Astrocyte of the hippocampus (primary cell): Measurements from ENCODE around the gene LMAN2.

Source experiments
- DNase-seq: peaks from one replicate; pipeline ENCODE4 v3.0.0; 2011; ENCODE audit warnings: low read depth, low spot score

LMAN2 gene

DNA sequence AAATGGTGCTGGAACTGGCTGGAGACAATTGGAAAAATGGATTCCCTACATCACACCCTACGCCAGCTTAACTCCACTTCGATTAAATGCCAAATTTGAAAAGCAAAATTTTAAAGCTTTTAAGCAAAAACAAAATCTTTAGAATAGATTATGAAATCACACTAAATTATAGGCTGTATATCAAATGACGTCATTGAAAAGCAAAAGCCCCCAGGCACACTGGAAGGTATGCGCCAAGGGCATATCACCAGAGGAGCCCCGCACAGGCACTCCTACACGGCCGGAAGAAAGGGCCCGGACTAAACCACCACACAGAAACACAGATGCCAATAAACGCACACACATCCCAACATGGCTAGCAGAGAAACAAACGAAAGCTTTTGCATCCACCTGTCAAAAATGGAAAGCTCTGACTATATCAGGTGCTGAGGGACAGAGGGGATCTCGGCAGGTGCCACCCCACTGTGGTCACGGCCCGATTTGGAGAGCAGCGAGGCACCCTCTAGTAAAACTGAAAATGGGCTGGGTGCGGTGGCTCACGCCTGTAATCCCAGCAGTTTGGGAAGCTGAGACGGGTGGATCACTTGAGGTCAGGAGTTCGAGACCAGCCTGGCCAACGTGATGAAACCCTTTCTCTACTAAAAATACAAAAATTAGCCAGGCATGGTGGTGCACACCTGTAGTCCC lies 22.8 kb downstream of the LMAN2 start:
- no peak for DNase-seq

DNA sequence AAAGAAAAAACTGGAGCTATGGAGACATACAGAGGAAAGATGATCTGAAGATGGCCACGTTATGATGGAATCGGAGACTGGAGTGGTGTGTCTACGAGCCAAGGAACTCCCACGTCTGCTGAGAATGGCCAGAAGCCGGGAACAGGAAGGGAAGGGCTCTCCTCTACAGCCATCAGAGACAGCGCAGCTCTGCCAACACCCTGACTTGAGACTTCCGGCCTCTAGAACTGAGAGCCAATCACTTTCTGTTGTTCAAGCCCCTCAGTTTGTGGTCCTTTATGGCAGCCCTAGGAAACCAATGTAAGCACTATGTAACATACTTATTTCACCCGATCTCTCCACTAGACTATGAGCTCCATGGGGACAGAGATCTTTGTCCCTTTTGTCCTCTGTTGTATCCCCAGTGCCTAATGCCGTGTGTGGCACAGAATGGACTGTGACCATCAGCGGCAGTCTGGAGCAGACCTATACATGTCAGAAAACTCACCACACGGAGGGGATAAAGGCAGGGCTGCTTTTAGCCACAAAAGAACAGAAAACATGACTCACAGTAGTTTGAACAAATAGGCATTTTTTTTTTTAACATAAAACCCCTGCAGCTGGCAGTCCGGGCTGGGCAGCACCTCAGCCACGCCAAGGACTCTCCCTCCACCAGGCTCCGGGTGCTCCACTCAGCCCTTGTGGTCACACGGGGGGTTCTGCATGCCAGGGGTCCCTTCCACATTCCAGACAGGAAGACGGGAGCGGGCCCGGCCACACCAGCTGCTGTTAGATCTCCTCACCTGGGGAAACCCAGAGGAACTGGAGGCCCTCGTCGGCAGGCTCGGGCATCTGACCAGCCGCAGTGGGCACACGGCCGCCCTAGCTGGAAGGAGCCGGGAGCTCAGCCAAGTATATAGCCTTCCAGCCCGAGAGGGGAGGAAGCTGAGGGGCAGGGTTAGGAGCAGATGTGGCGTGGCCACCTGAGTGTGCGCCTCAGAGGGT lies 23.6 kb downstream of the LMAN2 start:
- peak; percentile 90 for DNase-seq

DNA sequence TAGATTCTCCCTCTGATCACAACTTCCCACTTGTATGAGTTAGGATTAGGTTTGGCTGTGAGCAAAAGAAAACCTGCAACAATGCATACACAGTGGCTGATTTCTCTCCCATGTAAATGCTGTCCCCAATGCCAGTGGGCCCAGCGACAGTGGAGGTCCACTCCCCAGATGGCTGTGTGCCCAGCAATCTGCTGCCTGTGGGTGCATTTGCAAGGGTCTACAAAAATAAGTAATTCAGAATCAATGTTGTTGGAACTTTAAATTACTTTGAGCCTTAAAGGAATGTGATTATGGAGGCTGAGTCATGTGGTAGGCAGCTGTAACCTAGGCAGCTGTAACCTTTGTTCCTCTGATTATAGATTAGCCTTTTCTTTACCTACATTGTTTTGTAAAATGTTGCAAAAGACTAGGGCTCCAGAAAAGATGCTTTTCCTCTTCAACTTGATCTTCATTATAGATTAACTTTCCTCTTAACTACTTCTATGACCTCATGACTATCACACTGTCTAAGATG lies 25.5 kb downstream of the LMAN2 start:
- peak; percentile 46 for DNase-seq

DNA sequence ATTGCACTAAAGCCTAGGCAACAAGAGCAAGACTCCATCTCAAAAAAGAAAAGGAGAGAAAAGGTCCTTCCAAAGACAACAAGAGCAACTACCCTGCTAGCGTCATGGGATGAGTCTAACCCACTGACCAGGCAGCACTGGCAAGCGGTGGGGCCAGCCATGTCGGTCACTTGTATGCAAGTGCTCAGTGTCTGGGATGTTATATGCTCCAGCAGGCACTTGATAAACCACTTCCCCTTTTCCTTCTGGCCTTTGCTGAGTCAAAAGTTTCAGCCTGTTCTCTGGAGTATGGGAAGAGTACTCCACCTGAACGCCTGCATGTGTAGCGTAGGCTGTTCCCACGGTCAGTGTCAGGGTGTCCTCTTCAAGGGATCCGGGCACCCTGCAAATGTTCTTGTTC lies 30.6 kb downstream of the LMAN2 start:
- no peak for DNase-seq

DNA sequence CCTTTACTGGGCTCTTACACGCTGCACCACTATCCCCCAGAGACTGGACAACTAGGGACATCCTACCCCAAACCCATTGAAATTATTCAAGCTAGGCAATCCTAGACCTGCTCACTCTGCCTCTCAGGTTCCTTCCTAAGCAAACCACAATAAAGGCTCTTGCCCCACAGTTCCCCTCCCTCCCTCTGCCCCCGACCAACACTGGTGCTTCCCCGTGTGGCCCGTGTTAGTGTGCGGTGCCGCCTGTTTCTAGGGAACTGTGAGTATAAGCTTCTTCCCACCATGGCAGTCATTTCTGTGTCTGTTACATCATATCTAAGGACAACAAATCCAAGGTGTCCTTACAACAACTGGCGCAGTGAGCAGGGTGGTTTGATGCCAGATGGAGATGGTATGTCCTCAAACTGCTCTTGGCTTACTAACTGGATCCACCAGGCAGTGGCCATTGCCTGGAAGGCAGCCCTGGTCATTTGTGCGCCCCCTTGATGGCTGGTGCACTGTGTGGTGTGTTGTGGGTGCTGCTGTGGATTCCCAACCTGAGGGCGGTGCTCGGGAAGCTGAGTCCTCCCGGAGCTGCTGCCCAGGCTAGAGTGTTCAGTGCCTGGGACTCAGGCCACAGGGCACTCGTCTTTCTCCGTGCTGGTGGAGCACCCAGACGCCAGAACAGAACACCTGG lies 31.4 kb downstream of the LMAN2 start:
- no peak for DNase-seq

DNA sequence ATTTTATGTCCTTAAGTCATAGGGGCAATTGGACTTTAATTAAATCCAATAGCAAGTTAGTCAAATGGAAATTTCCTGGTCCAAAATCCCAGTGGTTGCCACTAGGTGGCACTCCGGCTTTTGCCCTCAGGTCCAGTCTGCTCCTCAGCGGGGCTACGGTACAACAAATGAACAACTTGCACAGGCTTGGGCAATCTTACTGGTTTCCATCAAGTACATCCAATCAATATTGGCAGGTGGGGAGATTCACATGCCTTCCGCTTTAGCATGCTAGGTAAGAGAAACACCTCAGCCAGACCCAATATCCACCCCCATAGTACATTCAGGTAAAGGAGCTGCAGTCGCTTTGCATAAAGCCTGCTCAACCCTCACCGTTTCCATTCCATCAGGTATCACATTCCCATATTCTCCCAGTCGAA lies 33.5 kb downstream of the LMAN2 start:
- peak; percentile 87 for DNase-seq

DNA sequence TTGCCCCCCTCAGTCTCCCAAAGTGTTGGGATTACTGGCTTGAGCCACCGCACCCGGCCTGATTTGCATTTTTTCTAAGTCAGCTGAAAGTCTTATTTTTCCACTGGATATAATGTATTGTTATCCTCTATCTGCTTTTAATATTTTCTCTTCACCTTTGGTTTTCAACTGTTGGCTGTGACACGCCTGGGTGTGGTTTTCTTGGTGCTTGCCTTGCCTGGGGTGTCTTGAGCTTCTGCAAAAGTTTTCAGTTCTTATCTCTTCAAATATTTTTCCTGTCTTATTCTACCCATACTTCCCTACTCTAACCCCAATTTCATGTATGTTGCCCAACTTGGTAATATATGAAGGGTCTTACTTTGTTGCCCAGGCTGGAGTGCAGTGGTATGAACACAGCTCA lies 35.5 kb downstream of the LMAN2 start:
- DNase-seq: no peak

DNA sequence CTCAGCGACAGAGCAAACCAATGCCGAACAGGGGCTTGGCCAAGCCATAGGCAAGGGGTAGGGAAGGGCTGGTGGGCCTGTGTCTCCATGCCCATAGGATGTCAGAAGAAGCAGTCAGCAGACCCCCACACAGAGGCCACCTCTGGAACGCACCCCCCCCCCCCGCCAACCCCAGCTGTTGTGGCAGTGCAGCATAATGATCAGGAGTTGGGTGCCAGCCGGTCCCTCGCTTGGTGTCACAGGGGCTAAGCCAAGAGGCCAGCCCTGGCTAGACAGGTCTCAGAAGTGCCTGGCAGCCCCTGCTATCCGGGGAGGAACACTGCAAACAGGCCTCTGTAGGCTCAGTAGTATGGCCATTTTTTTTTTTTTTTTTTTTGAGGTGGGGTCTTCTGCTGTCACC lies 36.1 kb downstream of the LMAN2 start:
- DNase-seq: no peak

DNA sequence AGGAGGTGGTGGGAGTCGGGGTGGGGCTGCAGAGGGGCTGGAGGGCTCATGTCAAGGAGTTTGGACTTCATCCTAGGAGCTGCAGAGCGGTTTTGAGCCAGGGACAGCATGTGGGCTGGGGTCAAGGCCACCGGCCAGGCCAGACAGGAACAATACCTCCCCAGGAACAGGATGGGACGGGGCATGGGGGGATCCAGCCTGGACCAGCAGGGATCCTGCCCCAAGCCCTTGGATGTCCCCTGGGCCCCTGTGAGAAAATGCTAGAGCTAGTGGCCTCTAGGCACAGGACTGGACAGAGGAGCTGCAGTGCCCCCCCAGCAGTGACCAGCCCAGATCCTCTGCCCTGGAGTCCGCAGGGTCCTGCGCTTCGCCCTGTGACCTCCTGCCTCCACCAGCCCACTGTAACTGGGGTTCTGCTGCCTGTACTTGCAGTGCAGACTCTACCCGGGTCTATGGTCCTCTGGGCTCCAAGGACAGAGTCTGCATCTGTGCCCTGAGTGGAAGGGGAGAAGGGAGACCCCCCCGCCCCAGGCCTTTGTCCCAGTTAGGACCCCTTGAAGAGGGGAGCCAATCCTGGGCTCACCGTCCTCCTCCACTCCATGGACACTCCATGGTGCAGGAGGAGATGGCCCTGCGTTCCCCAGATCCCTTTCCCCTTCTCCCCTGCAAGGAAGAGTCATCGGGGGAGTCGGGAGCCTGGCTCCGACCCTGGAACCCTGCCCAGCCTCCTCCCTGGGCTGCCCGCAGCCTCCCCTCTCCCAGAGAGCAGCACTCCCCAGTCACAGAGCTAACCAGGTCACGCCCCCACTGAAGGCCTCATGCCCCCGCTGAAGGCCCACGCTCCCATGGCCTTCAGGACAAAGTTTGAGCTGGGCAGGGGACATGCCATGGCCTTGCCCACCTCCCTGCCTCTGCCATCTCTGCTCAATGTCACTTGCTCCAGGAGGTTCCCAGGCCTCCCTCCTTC lies 36.8 kb downstream of the LMAN2 start:
- DNase-seq: no peak

DNA sequence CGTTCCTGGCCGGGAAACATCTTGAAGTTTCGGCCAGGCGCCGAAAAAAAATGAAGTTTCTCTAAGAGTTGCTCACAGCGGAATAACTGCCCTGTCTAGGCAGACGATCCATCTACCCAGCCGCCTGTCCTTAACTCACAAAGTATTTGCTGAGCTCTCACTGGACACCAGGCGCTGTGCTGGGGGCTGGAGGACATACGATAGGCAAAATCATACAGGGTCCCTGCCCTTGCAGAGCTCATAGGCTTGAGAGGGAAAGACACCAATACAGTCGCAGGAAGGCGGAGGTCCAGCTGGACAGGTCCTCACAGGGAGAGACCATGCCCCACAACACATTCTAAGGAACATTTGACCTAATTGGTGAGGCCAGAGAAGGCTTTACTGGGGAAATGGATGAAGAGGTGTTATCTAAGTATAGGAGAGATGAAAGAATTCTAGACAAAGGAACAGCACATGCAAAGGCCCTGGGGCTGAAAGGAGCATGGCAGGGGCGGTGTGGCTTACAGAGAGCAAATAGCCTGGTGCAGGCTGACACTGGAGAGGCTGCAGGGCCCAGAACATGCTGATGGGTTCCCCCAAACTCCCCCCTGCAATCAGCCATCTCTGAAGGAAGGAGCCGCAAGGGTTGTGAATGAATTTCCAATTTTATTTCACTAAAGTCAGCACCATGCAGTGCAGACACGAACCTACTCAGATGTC lies 37.8 kb downstream of the LMAN2 start:
- DNase-seq: no peak

DNA sequence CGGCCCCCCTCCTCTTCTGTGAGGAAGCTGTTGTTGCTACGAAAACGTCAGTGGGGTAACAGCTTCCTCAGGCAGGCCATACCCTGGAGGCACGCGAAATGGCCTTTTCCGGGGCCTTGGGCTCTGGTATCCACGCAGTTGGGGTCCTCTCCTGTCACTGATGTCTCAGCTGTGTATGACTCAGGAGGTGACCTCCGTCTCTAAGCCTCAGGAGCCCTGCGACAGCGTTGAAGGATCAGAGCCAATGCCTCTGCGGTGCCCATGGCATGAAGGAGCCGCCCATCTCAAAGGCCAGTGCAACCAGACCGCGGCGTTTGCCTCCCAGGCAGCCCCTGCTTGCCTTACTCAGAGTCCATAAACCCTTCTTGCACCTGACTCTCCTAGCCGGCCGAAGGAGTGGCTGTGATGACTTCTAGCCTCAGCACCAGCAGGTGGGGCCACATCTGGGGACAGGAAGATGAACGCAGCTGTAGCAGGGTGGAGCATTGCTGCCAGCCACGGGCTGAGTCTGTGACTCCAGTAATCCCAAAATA lies 38.8 kb downstream of the LMAN2 start:
- DNase-seq: no peak

DNA sequence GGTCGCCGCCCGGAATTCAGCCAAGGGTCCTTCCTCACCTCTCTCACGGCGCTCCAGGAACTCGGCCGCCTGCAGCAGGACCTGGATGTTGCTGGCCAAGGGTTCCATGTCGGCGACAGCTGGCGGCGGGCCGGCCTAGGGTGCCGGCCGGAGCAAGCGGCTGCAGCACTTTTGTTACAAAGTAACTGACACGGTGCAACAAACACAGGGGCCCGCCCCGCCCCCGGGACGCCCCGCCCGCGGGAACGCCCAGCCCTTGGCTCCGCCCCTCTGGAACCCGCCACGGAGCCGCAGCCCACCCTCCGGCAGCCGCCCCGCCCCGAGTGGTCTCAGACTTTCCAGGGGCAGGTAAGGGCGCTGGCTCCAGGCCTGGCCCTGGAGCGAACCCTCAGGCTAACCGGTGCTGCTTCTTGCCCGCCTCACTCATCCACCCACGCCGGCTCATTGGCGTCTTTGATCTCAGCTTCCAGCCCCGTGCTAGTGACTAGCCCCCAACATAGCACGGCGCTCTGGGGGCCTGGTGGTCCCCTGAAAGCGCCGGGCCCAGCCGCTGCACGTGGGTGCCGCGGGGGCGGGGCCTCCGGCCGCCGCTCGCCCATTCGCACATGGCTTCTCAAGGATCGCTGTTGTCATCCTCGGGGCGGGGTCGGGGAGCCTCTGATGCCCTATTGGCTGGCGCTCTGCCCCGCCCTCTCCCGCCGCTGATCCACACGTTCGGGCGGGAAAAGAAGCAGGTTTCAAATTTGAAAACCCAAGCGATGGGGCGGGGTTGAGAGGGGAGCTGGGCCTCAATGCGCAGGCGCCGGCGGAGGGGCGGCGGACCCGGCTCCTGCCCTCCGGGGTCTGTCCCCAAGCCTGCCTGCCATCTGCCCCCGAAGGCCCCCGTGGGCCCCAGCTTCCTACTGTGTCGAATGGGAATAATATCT lies 39.5 kb downstream of the LMAN2 start, which contains the start of gene MXD3:
TSS of gene MXD3 (minus strand) at position 176 of the 926 bp plus-strand sequence. CDS start at position 108, 68 bp downstream.
- peak; percentile 97 for DNase-seq

DNA sequence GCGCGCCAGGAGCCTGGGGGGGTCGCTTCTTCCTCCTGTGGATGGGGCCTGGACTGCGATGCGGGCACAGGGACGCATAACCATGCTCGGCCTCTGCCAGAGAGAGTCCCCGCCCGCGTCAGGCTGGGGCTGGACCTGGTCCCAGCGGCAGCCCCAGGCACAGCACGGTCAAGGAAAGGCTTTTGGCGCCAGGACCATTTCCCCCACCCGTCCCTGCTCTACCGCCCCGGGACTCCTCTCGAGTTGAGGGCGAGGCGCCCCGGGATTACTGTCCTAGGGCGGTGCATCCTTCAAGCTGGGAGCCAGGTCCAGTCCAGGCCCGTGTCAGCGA lies 40.1 kb downstream of the LMAN2 start:
- peak; percentile 48 for DNase-seq

DNA sequence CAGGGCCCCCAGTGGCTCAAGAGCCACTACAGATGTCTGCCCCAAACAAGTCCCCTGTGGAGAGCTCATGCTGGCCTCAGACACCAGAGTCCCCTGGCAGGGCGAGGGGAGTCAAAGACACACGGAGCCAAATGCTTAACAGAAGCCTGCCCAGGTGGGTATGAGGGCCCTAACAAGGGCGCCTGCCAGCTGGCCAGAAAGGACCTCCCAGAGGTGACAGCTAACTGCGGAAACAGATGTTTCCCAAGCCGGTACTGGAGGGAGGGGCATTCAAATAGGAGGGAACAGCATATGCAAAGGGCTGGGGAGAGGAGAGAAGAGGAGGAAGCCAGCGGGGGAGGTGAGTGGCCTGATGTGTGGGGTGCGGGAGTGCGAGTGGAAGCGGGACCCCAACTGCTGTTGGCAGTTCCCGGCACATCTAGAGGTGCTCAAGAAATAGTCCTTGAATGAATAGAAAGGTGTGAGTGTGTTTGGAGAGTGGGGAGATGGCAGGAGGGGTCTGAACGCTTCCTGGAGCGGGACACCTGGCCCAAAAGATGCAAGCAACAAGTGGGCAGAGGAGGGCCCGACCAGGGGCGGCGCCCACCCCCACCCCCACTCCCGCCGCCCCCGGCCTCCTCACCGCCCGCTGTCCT lies 40.6 kb downstream of the LMAN2 start:
- DNase-seq: peak; percentile 33

DNA sequence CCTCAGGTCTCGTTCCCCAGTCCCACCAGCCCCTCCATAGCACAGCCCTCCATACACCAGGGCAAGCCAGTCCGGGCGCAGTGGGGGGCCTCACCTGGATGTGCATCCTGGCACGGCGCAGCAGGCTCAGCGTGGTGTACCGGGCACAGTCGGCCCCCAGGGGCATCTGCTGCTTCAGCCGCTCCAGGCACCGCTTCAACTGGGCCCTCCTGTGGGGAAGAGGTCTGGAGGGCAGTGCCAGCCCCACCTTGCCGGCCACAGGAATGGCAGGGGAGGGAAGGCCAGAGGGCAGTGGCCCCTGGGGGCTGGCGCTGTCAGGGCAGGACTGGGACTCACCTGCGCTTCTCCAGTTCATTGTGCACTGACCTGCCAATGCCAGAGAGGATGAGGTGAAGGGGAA lies 41.1 kb downstream of the LMAN2 start:
- no peak for DNase-seq

DNA sequence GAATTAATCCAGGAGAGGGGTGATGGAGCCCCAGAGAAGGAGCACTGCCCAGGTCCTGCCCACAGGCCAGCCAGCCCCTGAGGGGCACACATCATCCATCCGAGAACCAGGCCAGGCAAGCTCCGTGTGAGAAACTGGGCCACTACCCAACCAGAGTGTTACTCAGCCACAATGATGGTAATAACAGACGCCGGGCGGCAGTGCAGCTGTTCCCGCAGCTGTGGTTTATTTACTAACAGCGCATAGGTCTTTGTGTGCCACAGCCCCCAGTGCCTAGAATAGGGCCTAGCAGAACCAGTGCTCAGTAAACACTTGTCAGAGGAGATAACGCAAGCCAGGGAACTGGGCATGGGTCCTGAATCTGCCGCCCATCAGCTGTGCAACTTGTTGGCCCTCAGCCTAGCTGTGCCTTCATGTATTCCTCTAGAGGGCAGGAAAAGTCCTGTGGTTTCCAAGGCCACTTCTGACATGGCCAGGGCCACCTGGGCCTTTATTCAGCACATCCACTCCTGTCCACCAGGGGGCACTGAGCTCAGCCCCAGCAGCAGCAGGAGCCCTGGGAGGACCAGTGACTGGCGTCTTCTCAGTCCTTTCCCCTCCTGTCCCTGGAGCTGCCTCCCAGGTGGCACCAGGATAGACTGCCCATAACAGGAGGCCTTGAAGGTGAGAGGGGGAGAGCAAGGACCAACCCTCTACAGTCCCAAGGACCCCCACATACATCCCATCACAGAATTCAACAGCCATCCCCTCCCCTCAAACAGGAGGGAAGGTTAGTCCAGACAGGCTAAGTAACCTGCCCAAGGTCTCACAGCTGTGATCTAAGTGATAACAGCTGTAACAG lies 41.9 kb downstream of the LMAN2 start:
- DNase-seq: peak; percentile 85

DNA sequence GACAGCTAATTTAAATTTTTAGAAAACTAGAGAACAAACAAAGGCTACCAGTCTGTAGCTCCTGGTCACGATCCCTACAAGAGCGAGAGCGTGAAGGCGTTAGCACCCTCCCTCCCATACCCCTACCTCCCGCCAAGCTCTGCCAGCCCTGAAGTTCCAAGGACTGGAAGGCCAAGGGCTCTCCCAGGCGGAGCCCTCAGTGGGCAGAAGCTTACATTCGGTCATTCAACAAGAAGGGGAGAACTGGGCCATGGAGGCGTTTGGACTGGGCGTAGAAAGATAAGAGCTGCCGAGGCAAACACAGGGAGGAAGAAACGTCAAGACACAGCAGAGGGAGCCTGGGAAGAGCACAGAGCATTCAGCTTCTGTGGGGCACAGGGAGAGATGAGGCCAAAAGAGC lies 42.7 kb downstream of the LMAN2 start:
- DNase-seq: no peak
